ENCODE data around the gene CAPN11.

The CAPN11 gene

DNA sequence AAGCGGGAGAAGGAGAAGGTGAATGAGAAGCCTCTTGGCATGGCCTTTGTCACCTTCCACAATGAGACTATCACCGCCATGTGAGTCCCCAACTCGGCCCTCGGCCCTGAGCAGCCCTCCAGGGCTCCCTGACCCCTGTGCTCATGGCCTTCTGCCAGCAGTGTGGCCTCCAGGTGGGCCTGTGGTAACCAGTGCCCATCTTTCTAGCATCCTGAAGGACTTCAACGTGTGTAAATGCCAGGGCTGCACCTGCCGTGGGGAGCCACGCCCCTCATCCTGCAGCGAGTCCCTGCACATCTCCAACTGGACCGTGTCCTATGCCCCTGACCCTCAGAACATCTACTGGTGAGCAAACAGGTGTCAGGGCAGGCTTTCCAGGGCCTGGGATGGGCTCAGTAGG is 10.3 kb upstream of the CAPN11 start:
- H4K20me1 ChIP-seq (ENCODE audit: insufficient read depth, low read length), result no peaks in the 10 kb centered on the region
- H3K4me2 ChIP-seq (ENCODE audit: insufficient read depth, low read length), result no peak overlapping the region
- peaks cover 27% of the 10 kb centered on the region for H3K36me3 ChIP-seq (ENCODE audit: insufficient read depth, low read length)
- no peaks in the 10 kb centered on the region for H3K9me3 ChIP-seq (ENCODE audit: insufficient read depth, low read length, severe bottlenecking)
- no peaks in the 10 kb centered on the region for H3K79me2 ChIP-seq (ENCODE audit: insufficient read depth, low read length)
- H3K27ac ChIP-seq (ENCODE audit: low read length), result no peak overlapping the region
- ATAC-seq (ENCODE audit: insufficient read depth, low read depth) (no peak), DNase-seq (no peak)
- H3K9ac ChIP-seq (ENCODE audit: low read depth, low read length), result no peak overlapping the region
- no peak overlapping the region for H2AFZ ChIP-seq (ENCODE audit: low read depth, low read length)
- no peaks in the 10 kb centered on the region for H3K4me1 ChIP-seq (ENCODE audit: insufficient read depth, low read length)
- H3K4me3 ChIP-seq (ENCODE audit: low read depth in 1 of 2, low read length in 2 of 2), result no peak overlapping the region
- no peak for TF ChIP-seq EZH2 (IDR thresholded peaks at IDR 0.05; ENCODE audit: borderline replicate concordance, low read depth, low read length, severe bottlenecking)
- TF ChIP-seq, protein P1, sequence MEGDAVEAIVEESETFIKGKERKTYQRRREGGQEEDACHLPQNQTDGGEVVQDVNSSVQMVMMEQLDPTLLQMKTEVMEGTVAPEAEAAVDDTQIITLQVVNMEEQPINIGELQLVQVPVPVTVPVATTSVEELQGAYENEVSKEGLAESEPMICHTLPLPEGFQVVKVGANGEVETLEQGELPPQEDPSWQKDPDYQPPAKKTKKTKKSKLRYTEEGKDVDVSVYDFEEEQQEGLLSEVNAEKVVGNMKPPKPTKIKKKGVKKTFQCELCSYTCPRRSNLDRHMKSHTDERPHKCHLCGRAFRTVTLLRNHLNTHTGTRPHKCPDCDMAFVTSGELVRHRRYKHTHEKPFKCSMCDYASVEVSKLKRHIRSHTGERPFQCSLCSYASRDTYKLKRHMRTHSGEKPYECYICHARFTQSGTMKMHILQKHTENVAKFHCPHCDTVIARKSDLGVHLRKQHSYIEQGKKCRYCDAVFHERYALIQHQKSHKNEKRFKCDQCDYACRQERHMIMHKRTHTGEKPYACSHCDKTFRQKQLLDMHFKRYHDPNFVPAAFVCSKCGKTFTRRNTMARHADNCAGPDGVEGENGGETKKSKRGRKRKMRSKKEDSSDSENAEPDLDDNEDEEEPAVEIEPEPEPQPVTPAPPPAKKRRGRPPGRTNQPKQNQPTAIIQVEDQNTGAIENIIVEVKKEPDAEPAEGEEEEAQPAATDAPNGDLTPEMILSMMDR (IDR thresholded peaks at IDR 0.05; ENCODE audit: borderline replicate concordance, extremely low read depth, low read length, poor library complexity, severe bottlenecking), result no peak
- no peaks in the 10 kb centered on the region for H3K27me3 ChIP-seq (ENCODE audit: insufficient read depth, low read length, poor library complexity)

GRCh38 chr6:44149369-44150012 is 9.1 kb upstream of the CAPN11 start:
- TF ChIP-seq EZH2 (IDR thresholded peaks at IDR 0.05; ENCODE audit: borderline replicate concordance, low read depth, low read length, severe bottlenecking), result no peak
- TF ChIP-seq, protein P1 (IDR thresholded peaks at IDR 0.05; ENCODE audit: borderline replicate concordance, extremely low read depth, low read length, poor library complexity, severe bottlenecking), result no peak
- H3K4me1 ChIP-seq (ENCODE audit: insufficient read depth, low read length), result no peaks in the 10 kb centered on the region
- no peaks in the 10 kb centered on the region for H4K20me1 ChIP-seq (ENCODE audit: insufficient read depth, low read length)
- DNase-seq, result no peak
- peaks cover 27% of the 10 kb centered on the region for H3K36me3 ChIP-seq (ENCODE audit: insufficient read depth, low read length)
- no peak overlapping the region for H3K4me2 ChIP-seq (ENCODE audit: insufficient read depth, low read length)
- no peak overlapping the region for H2AFZ ChIP-seq (ENCODE audit: low read depth, low read length)
- H3K9ac ChIP-seq (ENCODE audit: low read depth, low read length), result no peak overlapping the region
- H3K4me3 ChIP-seq (ENCODE audit: low read depth in 1 of 2, low read length in 2 of 2), result no peak overlapping the region
- H3K27me3 ChIP-seq (ENCODE audit: insufficient read depth, low read length, poor library complexity), result no peaks in the 10 kb centered on the region
- no peaks in the 10 kb centered on the region for H3K9me3 ChIP-seq (ENCODE audit: insufficient read depth, low read length, severe bottlenecking)
- no peak for ATAC-seq (ENCODE audit: insufficient read depth, low read depth)
- H3K27ac ChIP-seq (ENCODE audit: low read length), result no peak overlapping the region
- no peaks in the 10 kb centered on the region for H3K79me2 ChIP-seq (ENCODE audit: insufficient read depth, low read length)

DNA sequence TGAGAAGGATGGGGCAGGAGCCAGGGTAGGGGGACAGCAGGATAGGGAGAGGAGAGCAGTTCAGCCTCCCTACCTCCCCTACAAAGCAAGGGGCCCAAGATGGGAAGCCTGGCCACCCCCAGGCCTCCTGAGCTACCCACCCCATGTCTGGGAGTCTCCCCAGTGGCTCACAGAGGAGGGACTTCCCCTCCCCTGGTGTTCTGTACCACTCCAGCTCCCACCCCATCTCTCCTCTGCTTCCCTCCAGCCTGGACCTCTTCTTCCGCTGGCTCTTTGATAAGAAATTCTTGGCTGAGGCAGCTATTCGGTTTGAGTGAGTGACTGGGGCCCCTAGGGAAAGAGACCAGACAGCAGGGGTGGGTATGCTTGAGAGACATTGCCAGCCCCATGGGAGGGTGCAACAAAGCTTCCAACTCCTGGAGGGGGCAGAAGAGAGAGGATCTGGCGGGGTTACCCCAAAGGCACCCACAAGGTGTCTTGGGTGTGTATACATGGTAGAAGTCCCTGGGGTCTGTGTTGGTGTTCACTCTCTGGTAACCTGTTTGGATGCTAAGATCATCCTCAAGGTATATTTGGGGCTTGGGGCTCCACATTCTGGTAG is 8.2 kb upstream of the CAPN11 start:
- no peaks in the 10 kb centered on the region for H3K27me3 ChIP-seq (ENCODE audit: insufficient read depth, low read length, poor library complexity)
- no peak overlapping the region for H2AFZ ChIP-seq (ENCODE audit: low read depth, low read length)
- H3K4me2 ChIP-seq (ENCODE audit: insufficient read depth, low read length), result no peak overlapping the region
- ATAC-seq (ENCODE audit: insufficient read depth, low read depth), result no peak
- no peaks in the 10 kb centered on the region for H3K4me1 ChIP-seq (ENCODE audit: insufficient read depth, low read length)
- no peak for DNase-seq
- no peaks in the 10 kb centered on the region for H4K20me1 ChIP-seq (ENCODE audit: insufficient read depth, low read length)
- no peak overlapping the region for H3K27ac ChIP-seq (ENCODE audit: low read length)
- H3K9me3 ChIP-seq (ENCODE audit: insufficient read depth, low read length, severe bottlenecking), result no peaks in the 10 kb centered on the region
- no peaks in the 10 kb centered on the region for H3K79me2 ChIP-seq (ENCODE audit: insufficient read depth, low read length)
- peaks cover 27% of the 10 kb centered on the region for H3K36me3 ChIP-seq (ENCODE audit: insufficient read depth, low read length)
- no peak overlapping the region for H3K9ac ChIP-seq (ENCODE audit: low read depth, low read length)
- H3K4me3 ChIP-seq (ENCODE audit: low read depth in 1 of 2, low read length in 2 of 2), result no peak overlapping the region
- TF ChIP-seq, protein P1 (IDR thresholded peaks at IDR 0.05; ENCODE audit: borderline replicate concordance, extremely low read depth, low read length, poor library complexity, severe bottlenecking), result no peak
- no peak for TF ChIP-seq EZH2 (IDR thresholded peaks at IDR 0.05; ENCODE audit: borderline replicate concordance, low read depth, low read length, severe bottlenecking)

All from DND-41 (cell line).